SU-DHL-6 (cell line): ENCODE data around the gene GSDMA.

Experiments used
- H2AFZ ChIP-seq: fragments of 200-600 bp; sonication (generic); 2 replicates; pipeline ENCODE4 v1.6.1; 2014; ENCODE audit warnings: low read depth, mild to moderate bottlenecking, moderate library complexity, mixed read lengths, antibody characterized with exemption, low read length; ENCODE audit not compliant: severe bottlenecking
- H3F3A ChIP-seq: fragments of 200-600 bp; shearing (Covaris generic); 2 replicates; pipeline ENCODE4 v1.6.0; 2016; ENCODE audit warnings: antibody characterized with exemption, mild to moderate bottlenecking; ENCODE audit not compliant: insufficient read depth
- H3K27ac ChIP-seq: fragments of 200-600 bp; sonication (generic); 2 replicates; pipeline ENCODE4 v1.5.1; 2016; ENCODE audit warnings: low read depth, mild to moderate bottlenecking, low read length, moderate library complexity, mixed read lengths
- H3K27me3 ChIP-seq: fragments of 200-600 bp; sonication (generic), shearing (Covaris generic); 2 replicates; pipeline ENCODE4 v1.6.0; 2014; ENCODE audit warnings: mild to moderate bottlenecking, low read length
- H3K36me3 ChIP-seq: fragments of 200-600 bp; sonication (generic); 2 replicates; pipeline ENCODE4 v1.6.1; 2014; ENCODE audit warnings: mild to moderate bottlenecking, low read length, mixed read lengths
- H3K4me2 ChIP-seq: fragments of 300-600, 200-600 bp; shearing (Covaris generic), sonication (generic); 2 replicates; pipeline ENCODE4 v1.6.0; 2014; ENCODE audit warnings: low read length, low read depth, mild to moderate bottlenecking; ENCODE audit not compliant: poor library complexity, severe bottlenecking
- H3K4me3 ChIP-seq: fragments of 200-600 bp; sonication (generic); 2 replicates; pipeline ENCODE4 v1.5.1; 2014; ENCODE audit warnings: antibody characterized with exemption, low read length, mild to moderate bottlenecking, mixed read lengths; ENCODE audit not compliant: insufficient read depth, poor library complexity, severe bottlenecking
- H3K79me2 ChIP-seq: fragments of 200-600 bp; sonication (generic); 2 replicates; pipeline ENCODE4 v1.6.1; 2014; ENCODE audit warnings: mild to moderate bottlenecking, low read length, moderate library complexity; ENCODE audit not compliant: insufficient read depth
- H3K9ac ChIP-seq: fragments of 200-600 bp; sonication (generic); 2 replicates; pipeline ENCODE4 v1.7.0; 2014; ENCODE audit warnings: mild to moderate bottlenecking, low read length
- H3K9me2 ChIP-seq: fragments of 200-600 bp; sonication (generic); replicated peaks from 2 replicates; pipeline ENCODE4 v1.6.1; 2014; ENCODE audit warnings: low read length; ENCODE audit not compliant: insufficient read depth
- H3K9me3 ChIP-seq: fragments of 200-600 bp; sonication (generic); 2 replicates; pipeline ENCODE4 v1.6.1; 2014; ENCODE audit warnings: low read length, mixed read lengths; ENCODE audit not compliant: insufficient read depth
- H4K20me1 ChIP-seq: fragments of 200-600 bp; sonication (generic); 2 replicates; pipeline ENCODE4 v1.6.1; 2014; ENCODE audit warnings: low read depth, mild to moderate bottlenecking, antibody characterized with exemption, low read length, moderate library complexity, mixed read lengths
- EZH2phosphoT487 ChIP-seq: fragments of 200-600 bp; sonication (generic), shearing (Covaris generic); conservative IDR thresholded peaks from 2 replicates; pipeline ENCODE4 v1.6.1; 2018; ENCODE audit warnings: mild to moderate bottlenecking, antibody characterized with exemption, low read length, moderate library complexity, mixed read lengths
- TF ChIP-seq, protein P1 (sequence below): fragments of 200-600 bp; sonication (generic); IDR thresholded peaks from one replicate; pipeline ENCODE4 v1.5.1; 2017; ENCODE audit warnings: antibody characterized with exemption, mild to moderate bottlenecking, low read length, moderate library complexity; ENCODE audit not compliant: insufficient read depth, poor library complexity, severe bottlenecking

GSDMA gene

DNA sequence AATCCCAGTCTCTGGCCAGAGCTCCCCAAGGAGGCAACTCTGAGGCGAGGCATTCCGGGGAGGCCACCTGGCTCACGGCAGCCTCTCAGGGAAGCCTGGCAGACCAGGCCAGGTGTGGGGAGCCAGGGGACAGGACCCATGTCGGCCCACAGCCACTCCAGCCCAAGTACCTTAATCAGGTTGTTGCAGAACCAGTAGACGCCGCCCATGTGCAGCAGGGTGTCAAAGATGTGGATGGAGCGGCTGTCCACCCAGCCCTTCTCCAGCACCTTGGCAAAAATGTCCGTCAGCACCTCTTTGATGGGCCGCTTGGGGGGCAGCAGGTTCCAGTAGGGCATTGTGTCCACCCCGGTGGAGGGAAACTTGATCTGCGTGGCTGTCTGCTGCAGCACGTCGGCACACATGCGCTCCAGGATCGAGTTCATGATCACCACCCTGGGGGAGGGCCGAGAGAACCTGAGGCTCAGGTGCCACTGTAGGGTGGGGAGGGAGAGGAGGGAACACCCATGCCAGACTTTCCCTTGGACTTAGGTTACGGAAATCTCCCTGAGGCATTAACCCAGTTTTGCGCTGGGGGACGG, 60.2 kb downstream of the GSDMA start:
- Histone ChIP-seq H3K36me3 (no peaks in the 10 kb centered on the region), H3K27ac (no peak overlapping the region), H3K79me2 (no peaks in the 10 kb centered on the region), H3K27me3 (no peaks in the 10 kb centered on the region), H2AFZ (no peak overlapping the region), H4K20me1 (no peaks in the 10 kb centered on the region), H3K9me2 (no peaks in the 10 kb centered on the region), H3K9ac (no peak overlapping the region), H3K4me2 (no peak overlapping the region), H3F3A (no peaks in the 10 kb centered on the region), H3K4me3 (no peak overlapping the region), H3K9me3 (no peaks in the 10 kb centered on the region)
- TF ChIP-seq, protein P1, sequence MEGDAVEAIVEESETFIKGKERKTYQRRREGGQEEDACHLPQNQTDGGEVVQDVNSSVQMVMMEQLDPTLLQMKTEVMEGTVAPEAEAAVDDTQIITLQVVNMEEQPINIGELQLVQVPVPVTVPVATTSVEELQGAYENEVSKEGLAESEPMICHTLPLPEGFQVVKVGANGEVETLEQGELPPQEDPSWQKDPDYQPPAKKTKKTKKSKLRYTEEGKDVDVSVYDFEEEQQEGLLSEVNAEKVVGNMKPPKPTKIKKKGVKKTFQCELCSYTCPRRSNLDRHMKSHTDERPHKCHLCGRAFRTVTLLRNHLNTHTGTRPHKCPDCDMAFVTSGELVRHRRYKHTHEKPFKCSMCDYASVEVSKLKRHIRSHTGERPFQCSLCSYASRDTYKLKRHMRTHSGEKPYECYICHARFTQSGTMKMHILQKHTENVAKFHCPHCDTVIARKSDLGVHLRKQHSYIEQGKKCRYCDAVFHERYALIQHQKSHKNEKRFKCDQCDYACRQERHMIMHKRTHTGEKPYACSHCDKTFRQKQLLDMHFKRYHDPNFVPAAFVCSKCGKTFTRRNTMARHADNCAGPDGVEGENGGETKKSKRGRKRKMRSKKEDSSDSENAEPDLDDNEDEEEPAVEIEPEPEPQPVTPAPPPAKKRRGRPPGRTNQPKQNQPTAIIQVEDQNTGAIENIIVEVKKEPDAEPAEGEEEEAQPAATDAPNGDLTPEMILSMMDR = no peak
- TF ChIP-seq EZH2phosphoT487 = no peak

DNA sequence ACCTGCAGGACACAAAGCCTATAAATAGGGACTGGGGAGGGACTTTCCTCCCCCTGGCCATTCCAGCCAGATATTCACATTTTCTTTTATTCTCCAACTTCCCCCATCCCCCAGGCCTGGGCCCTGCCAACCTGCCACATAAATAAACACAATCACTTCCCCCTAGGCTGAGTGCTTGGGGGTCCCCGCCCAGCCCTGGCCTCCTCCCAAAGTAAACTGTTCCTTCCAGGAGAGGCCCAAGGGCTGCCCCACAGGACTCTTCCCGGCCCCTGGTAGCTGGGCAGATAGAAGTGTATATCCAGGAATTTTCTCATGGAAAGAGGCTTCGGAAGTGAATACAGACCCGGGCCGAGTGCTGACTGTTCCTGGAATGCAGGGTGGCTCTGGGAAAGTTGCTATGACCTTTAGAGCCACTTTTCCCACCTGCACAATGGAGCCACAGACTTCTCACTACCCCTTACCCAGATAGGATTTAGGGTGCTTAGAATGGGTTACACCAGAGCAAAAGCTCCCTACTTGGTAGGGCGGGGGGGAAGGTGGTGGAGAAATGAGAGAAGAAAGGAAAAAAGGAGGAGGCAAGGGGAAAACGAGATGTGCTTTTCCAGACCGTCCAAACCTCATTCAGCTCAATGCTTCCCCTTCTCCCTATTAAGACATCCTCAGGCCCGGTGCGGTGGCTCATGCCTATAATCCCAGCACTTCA, 60.9 kb downstream of the GSDMA start:
- TF ChIP-seq, protein P1 = no peak
- no peak for TF ChIP-seq EZH2phosphoT487
- Histone ChIP-seq H3K4me2 (no peak overlapping the region), H3K36me3 (no peaks in the 10 kb centered on the region), H3K27ac (no peak overlapping the region), H3K27me3 (no peaks in the 10 kb centered on the region), H3K9me2 (no peaks in the 10 kb centered on the region), H3F3A (no peaks in the 10 kb centered on the region), H3K4me3 (no peak overlapping the region), H3K9me3 (no peaks in the 10 kb centered on the region), H4K20me1 (no peaks in the 10 kb centered on the region), H3K79me2 (no peaks in the 10 kb centered on the region), H3K9ac (no peak overlapping the region), H2AFZ (no peak overlapping the region)

DNA sequence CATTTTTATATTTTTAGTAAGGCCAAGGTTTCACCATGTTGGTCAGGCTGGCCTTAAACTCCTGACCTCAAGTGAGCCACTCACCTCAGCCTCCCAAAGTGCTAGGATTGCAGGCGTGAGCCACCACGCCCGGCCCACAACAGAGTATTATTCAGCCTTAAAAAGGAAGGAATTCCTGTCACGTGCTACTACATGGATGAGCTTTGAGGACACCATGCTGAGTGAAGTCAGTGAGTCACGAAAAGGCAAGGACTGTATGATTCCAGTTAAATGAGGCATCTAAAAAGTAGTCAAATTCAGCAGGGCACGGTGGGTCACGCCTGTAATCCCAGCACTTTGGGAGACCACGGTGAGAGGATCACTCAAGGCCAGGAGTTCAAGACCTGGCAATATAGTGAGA, 62.1 kb downstream of the GSDMA start:
- H3K27me3 ChIP-seq = no peaks in the 10 kb centered on the region
- TF ChIP-seq EZH2phosphoT487 = no peak
- TF ChIP-seq, protein P1 = no peak
- H3K4me3 ChIP-seq = no peak overlapping the region
- no peak overlapping the region for H3K27ac ChIP-seq
- H3K79me2 ChIP-seq = no peaks in the 10 kb centered on the region
- no peaks in the 10 kb centered on the region for H4K20me1 ChIP-seq
- H2AFZ ChIP-seq = no peak overlapping the region
- no peaks in the 10 kb centered on the region for H3F3A ChIP-seq
- H3K4me2 ChIP-seq = no peak overlapping the region
- no peaks in the 10 kb centered on the region for H3K9me3 ChIP-seq
- H3K9ac ChIP-seq = no peak overlapping the region
- no peaks in the 10 kb centered on the region for H3K36me3 ChIP-seq
- no peaks in the 10 kb centered on the region for H3K9me2 ChIP-seq
